WI38 (cell line): ENCODE results near the gene MSANTD1.

Experiments used
- H3K4me3 ChIP-seq: 2 replicates; pipeline ENCODE4 v1.5.1; 2011; ENCODE audit warnings: low read depth, mild to moderate bottlenecking, control low read depth, low read length
- TF ChIP-seq, protein P1 (sequence below): IDR thresholded peaks from 2 replicates; pipeline ENCODE4 v1.5.1; 2012; ENCODE audit warnings: low read depth, mild to moderate bottlenecking, control low read depth, low read length

MSANTD1 gene

DNA sequence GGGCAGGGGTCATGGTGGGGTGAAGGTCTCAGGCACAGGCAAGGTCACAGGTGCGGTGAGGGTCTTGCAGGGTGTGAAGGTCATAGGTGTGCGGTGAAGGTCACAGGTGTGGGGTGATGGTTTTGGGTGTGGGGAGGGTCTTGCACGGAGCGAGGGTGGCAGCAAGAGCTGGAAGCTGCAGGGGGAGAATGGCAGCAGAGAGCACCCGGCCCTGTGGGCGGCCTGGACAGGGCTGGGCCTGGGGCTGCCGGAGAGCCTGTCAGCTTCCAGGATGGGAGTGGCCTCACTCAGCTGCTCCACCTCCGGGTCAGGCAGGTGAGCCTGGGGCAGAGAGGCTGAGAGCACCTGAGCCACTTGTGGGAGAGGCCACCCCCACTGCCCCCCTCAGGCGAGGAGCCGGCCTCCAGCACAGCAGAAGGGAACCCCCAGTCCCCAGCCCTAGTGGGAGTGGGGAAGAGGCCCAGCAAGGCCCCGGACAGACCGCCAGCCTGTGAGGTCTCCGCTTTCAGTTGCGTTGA lies 1.5 kb downstream of the MSANTD1 start:
- TF ChIP-seq, protein P1, sequence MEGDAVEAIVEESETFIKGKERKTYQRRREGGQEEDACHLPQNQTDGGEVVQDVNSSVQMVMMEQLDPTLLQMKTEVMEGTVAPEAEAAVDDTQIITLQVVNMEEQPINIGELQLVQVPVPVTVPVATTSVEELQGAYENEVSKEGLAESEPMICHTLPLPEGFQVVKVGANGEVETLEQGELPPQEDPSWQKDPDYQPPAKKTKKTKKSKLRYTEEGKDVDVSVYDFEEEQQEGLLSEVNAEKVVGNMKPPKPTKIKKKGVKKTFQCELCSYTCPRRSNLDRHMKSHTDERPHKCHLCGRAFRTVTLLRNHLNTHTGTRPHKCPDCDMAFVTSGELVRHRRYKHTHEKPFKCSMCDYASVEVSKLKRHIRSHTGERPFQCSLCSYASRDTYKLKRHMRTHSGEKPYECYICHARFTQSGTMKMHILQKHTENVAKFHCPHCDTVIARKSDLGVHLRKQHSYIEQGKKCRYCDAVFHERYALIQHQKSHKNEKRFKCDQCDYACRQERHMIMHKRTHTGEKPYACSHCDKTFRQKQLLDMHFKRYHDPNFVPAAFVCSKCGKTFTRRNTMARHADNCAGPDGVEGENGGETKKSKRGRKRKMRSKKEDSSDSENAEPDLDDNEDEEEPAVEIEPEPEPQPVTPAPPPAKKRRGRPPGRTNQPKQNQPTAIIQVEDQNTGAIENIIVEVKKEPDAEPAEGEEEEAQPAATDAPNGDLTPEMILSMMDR: no peak

DNA sequence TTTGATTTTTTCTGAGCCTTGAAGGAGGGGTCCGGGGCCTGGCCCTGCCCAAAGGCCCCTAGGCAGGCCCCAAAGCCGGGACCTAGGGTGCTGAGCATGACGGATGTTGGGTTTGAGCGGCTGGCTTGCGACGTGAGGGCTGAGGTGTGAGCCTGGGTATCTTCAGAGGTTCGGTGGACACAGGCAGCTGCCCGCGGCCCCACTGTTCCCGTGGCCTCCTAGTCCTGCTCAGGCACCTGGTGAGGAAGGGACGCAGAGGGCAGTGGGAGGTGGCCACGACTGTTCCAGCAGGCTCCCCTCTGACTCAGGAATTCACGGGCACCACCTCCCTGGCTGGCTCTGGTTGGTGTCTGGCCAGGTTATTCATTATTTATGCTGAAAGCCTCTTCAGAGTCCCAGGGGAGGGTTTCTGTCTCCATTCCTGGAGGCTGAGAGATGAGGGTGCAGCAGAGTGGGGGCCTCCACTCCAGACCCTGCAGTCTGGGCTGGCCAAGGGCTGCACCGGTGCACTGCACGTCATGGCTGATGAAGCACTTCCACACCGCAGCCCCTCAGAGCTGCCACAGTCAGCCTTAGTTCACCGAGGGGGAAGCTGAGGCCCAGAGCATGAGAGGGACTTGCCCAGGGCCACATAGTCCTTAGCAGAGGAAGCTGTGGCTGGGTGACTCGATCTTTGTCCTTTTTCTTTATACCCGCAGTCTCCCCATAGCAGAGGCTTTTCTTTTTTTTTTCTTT lies 2.2 kb downstream of the MSANTD1 start:
- no peak overlapping the region for H3K4me3 ChIP-seq
- TF ChIP-seq, protein P1: no peak

More for the DNA sequence above, 1.5 kb downstream of the MSANTD1 start:
- no peak overlapping the region for H3K4me3 ChIP-seq

DNA sequence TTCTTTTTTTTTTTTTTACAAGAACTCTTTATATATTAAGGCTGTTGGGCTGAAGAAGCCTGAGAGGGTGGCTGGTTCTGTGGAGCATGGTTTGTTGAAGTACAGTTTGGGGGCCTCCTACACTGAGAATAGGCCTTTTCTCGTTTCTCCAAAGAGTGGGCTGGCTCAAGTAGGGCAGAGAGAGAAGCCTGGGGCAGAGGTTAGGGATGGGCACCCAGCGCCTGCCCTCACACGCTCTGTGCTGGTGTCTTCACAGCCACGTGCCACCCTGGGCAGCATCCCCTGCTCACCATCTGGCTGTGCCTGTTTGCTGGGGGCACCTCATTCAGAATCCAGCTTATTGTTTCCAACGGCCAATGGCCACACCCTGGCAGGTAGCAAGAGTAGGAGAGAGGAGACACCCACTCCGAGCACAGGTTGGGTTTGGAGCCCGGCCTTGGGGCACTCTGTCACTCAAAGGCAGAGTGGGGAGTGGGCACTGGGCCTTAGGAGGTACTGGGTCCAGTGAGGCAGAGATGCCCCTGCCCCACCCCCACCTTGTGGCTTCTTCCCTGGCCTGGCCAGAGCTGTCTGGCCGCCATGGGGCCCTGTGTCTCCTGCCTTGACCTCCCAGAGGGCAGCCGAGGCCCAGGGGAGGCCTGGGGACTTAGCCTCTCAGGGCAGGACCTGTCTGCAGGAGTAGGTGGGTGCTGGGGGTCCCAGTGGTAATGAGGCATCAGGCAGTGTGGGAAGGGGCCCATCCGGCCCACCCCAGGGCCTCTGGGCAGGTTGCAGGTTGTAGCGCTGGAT lies 2.9 kb downstream of the MSANTD1 start:
- no peak overlapping the region for H3K4me3 ChIP-seq
- TF ChIP-seq, protein P1: no peak

DNA sequence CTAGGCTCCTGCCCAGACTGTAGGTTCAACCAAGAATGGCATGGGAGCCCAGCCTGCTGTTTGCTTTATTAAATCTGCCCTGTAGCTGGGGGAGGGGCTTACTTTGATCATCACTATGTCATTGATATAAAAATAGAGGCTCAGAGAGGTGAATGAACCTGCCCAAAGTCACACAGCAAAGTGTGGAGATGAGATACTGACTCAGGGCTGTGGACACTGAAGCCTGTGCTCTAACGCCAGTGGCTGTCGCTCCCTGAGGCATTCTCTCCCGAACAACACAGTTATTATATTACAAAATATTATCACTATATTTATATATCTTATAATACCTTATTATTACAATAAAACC lies 3.5 kb downstream of the MSANTD1 start:
- TF ChIP-seq, protein P1: no peak

DNA sequence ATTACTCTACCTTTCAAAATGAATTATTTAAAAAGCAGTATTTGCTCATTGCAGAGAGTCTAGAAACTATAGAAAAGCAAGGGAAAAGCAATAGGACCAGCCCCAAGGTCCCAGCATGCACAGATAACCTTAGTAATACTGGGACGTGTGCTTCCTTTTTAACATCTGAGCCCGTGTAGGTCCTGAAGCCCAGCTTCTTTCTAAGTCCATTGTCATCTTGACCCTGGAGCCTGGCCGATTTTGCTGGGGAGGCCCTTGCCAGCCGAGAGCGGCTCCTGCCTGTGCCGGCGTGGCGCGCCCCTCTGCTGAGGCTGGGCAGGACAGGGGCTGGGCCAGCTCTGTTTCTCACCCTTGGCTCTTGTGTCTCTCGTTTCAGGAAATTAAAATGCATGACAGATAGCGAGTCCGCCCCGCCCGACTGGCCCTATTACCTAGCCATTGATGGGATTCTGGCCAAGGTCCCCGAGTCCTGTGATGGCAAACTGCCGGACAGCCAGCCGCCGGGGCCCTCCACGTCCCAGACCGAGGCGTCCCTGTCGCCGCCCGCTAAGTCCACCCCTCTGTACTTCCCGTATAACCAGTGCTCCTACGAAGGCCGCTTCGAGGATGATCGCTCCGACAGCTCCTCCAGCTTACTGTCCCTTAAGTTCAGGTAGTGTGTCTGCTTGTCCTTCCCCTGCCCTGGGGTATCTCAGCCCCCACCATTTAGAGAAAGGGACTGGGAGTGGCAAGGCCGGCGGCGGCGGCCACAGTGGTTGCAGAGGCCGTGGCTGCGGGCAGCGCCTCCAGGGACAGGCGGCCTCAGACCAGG lies 4.1 kb downstream of the MSANTD1 start:
- TF ChIP-seq, protein P1: no peak
- H3K4me3 ChIP-seq: no peak overlapping the region

More for the DNA sequence above, 3.5 kb downstream of the MSANTD1 start:
- no peak overlapping the region for H3K4me3 ChIP-seq

DNA sequence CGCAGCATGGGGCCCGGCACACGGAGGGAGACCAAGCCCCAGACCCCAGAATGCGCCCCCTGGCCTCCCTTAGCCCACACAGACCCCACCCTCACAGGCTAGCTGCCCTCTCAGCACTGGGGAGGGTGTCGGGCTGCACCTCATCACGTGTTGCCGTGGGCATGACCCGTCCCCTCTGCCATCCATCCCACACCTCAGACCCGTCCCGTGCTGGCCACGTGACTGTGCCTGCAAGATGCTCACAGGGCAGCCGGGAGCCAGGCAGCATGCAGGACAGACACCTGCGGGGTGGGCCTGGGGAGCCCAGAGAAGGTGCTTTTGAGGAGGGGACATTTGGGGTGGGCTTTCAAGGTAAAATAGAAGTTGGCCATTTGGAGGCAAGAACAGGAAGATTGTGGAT lies 4.8 kb downstream of the MSANTD1 start:
- TF ChIP-seq, protein P1: no peak
- H3K4me3 ChIP-seq: no peak overlapping the region
